PC-3 (cell line): ENCODE results near the gene BICRAL.

Source experiments
- CTCF ChIP-seq: fragments of 300-600 bp; sonication (generic); conservative IDR thresholded peaks from 2 replicates; pipeline ENCODE4 v1.5.1; 2017; ENCODE audit warnings: antibody characterized with exemption, low read depth, mild to moderate bottlenecking, low read length
- EZH2 ChIP-seq: fragments of 300-600 bp; sonication (generic); IDR thresholded peaks from one replicate; pipeline ENCODE4 v1.6.1; 2017; ENCODE audit warnings: antibody characterized with exemption, mild to moderate bottlenecking, low read length; ENCODE audit not compliant: unreplicated experiment

GRCh38 chr6:42784717-42785498 is 3.1 kb downstream of the BICRAL start:
- TF ChIP-seq CTCF (no peak), EZH2 (no peak)
